SK-N-SH treated with all-trans-retinoic acid at 6 μM for 48 hours (cell line): ENCODE data around the gene TMUB1.

Source experiments
- ATAC-seq: fragments of 200-7000 bp; cut with Tn5 transposase; 3 replicates; pipeline ENCODE4 v1.9.1; 2020; ENCODE audit warnings: mild to moderate bottlenecking, moderate library complexity
- ARNTL ChIP-seq: fragments of 450-650 bp; formaldehyde crosslinking; IDR thresholded peaks from 2 replicates; pipeline ENCODE4 v1.5.0; 2020; ENCODE audit warnings: low read depth, mild to moderate bottlenecking, moderate library complexity, borderline replicate concordance
- BACH2 ChIP-seq: fragments of 250-450 bp; sonication (Bioruptor Pico); IDR thresholded peaks from 2 replicates; pipeline ENCODE4 v1.9.0; 2021; ENCODE audit warnings: mild to moderate bottlenecking, borderline replicate concordance
- CREB5 ChIP-seq: fragments of 250-450 bp; sonication (Bioruptor Pico); IDR thresholded peaks from 2 replicates; pipeline ENCODE4 v1.5.1; 2020; ENCODE audit warnings: low read depth, mild to moderate bottlenecking, moderate library complexity
- CSRNP3 ChIP-seq: fragments of 250-450 bp; sonication (Bioruptor Pico); IDR thresholded peaks from 2 replicates; pipeline ENCODE4 v1.5.1; 2021; ENCODE audit warnings: mild to moderate bottlenecking, moderate library complexity
- ESRRG ChIP-seq: fragments of 250-450 bp; sonication (Bioruptor Pico); IDR thresholded peaks from 2 replicates; pipeline ENCODE4 v1.6.1; 2021; ENCODE audit warnings: mild to moderate bottlenecking
- GLIS3 ChIP-seq: fragments of 250-450 bp; sonication (Bioruptor Pico); IDR thresholded peaks from 2 replicates; pipeline ENCODE4 v1.5.0; 2020; ENCODE audit warnings: mild to moderate bottlenecking, moderate library complexity
- ISL1 ChIP-seq: fragments of 250-450 bp; sonication (Bioruptor Pico); IDR thresholded peaks from 2 replicates; pipeline ENCODE4 v2.1.2; 2022; ENCODE audit warnings: mild to moderate bottlenecking, moderate library complexity
- OSR1 ChIP-seq: fragments of 250-450 bp; sonication (Bioruptor Pico); IDR thresholded peaks from 2 replicates; pipeline ENCODE4 v1.8.0; 2022; ENCODE audit warnings: moderate library complexity, mild to moderate bottlenecking, inconsistent platforms
- PPARA ChIP-seq: fragments of 250-450 bp; sonication (Bioruptor Pico); IDR thresholded peaks from 2 replicates; pipeline ENCODE4 v1.5.0; 2020; ENCODE audit warnings: mild to moderate bottlenecking, borderline replicate concordance
- SNAI2 ChIP-seq: fragments of 250-450 bp; sonication (Bioruptor Pico); IDR thresholded peaks from 2 replicates; pipeline ENCODE4 v1.5.0; 2020; ENCODE audit warnings: mild to moderate bottlenecking, moderate library complexity
- TCF4 ChIP-seq: fragments of 250-450 bp; sonication (Bioruptor Pico); IDR thresholded peaks from 2 replicates; pipeline ENCODE4 v1.8.0; 2021; ENCODE audit warnings: mild to moderate bottlenecking, moderate library complexity, borderline replicate concordance
- TOX ChIP-seq: fragments of 250-450 bp; sonication (Bioruptor Pico); IDR thresholded peaks from 2 replicates; pipeline ENCODE4 v1.8.0; 2021; ENCODE audit warnings: mild to moderate bottlenecking, moderate library complexity, borderline replicate concordance
- TSHZ2 ChIP-seq: fragments of 250-450 bp; sonication (Bioruptor Pico); IDR thresholded peaks from 2 replicates; pipeline ENCODE4 v1.5.0; 2020; ENCODE audit warnings: mild to moderate bottlenecking, moderate library complexity
- ZC3H10 ChIP-seq: fragments of 250-450 bp; sonication (Bioruptor Pico); IDR thresholded peaks from 2 replicates; pipeline ENCODE4 v1.5.1; 2021; ENCODE audit warnings: mild to moderate bottlenecking, moderate library complexity
- ZFP3 ChIP-seq: fragments of 250-450 bp; sonication (Bioruptor Pico); IDR thresholded peaks from 2 replicates; pipeline ENCODE4 v1.5.0; 2020; ENCODE audit warnings: mild to moderate bottlenecking, moderate library complexity
- ZFP30 ChIP-seq: fragments of 450-650 bp; formaldehyde crosslinking; IDR thresholded peaks from 2 replicates; pipeline ENCODE4 v1.5.0; 2022; ENCODE audit warnings: mild to moderate bottlenecking, moderate library complexity
- ZNF565 ChIP-seq: fragments of 450-650 bp; formaldehyde crosslinking; conservative IDR thresholded peaks from 2 replicates; pipeline ENCODE4 v1.5.0; 2020; ENCODE audit warnings: low read depth, mild to moderate bottlenecking, moderate library complexity
- ZNF70 ChIP-seq: fragments of 450-650 bp; formaldehyde crosslinking; IDR thresholded peaks from 2 replicates; pipeline ENCODE4 v1.5.0; 2020; ENCODE audit warnings: mild to moderate bottlenecking, moderate library complexity
- TF ChIP-seq, protein P1 (sequence below): fragments of 250-450 bp; sonication (Bioruptor Pico); IDR thresholded peaks from 2 replicates; pipeline ENCODE4 v1.8.0; 2021; ENCODE audit warnings: low read depth, mild to moderate bottlenecking, moderate library complexity, borderline replicate concordance

Gene TMUB1

GRCh38 chr7:151091003-151091402 lies 7.7 kb upstream of the TMUB1 start:
- no peak for ATAC-seq

GRCh38 chr7:151089893-151090730 lies 6.8 kb upstream of the TMUB1 start:
- TF ChIP-seq ZNF70 (CRISPR knock-in tag) (peak; percentile 86), ZFP3 (CRISPR knock-in tag) (no peak)
- no peak for ATAC-seq

More at GRCh38 chr7:151091003-151091402, 7.7 kb upstream of the TMUB1 start:
- TF ChIP-seq ZC3H10 (CRISPR knock-in tag) (no peak), TOX (CRISPR knock-in tag) (no peak), CREB5 (CRISPR knock-in tag) (no peak), SNAI2 (CRISPR knock-in tag) (no peak), BACH2 (CRISPR knock-in tag) (no peak), ZFP30 (CRISPR knock-in tag) (no peak), TSHZ2 (no peak), ZNF70 (CRISPR knock-in tag) (no peak), TCF4 (CRISPR knock-in tag) (no peak), GLIS3 (CRISPR knock-in tag) (no peak), CSRNP3 (CRISPR knock-in tag) (no peak), ZFP3 (CRISPR knock-in tag) (no peak)

DNA sequence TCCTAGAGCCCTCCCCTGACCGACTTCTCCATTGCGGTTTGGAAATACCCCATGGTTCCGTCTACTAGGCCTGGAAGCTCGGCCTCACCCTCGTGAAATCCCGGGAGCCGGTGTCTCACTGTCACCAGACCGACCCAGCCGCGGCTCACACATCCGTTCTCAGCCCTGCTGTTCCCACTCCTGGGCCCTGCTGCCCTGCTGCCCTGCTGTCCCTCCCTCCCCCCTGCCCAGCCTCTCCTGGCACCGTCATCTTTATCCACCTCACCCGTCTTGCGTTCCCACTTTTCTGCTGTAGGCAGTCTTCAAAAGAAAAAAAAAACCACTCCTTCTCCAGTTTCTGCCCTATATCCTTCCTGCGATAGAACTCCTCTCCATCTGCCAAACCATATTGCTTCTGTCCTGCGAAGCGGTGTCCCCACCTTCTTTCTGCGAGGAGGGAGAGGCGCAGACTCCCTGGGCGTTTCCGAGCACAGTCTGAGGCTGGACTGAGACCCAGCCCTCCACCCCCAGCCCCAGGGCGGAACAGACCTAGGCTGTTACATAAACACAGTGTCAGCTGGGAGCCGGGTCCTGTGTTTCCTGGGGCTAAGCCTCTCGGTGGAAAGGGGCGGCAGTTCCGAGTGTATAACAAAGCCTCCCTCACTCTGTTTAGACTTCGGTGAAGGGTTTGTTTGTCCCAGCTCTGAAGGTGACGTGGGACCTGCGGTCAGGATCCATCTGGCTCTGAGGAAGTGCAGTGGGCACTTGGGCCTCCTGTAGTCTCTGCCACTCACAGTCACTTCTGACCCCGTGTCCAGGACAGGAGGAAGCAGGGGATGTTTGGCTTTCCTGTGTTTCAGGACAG lies 5.8 kb upstream of the TMUB1 start:
- ATAC-seq, result no peak
- TF ChIP-seq ZFP3 (CRISPR knock-in tag), result no peak
- TF ChIP-seq TOX (CRISPR knock-in tag), result no peak
- no peak for TF ChIP-seq GLIS3 (CRISPR knock-in tag)
- no peak for TF ChIP-seq ISL1 (CRISPR knock-in tag)
- TF ChIP-seq ESRRG (CRISPR knock-in tag), result no peak
- TF ChIP-seq, protein P1, sequence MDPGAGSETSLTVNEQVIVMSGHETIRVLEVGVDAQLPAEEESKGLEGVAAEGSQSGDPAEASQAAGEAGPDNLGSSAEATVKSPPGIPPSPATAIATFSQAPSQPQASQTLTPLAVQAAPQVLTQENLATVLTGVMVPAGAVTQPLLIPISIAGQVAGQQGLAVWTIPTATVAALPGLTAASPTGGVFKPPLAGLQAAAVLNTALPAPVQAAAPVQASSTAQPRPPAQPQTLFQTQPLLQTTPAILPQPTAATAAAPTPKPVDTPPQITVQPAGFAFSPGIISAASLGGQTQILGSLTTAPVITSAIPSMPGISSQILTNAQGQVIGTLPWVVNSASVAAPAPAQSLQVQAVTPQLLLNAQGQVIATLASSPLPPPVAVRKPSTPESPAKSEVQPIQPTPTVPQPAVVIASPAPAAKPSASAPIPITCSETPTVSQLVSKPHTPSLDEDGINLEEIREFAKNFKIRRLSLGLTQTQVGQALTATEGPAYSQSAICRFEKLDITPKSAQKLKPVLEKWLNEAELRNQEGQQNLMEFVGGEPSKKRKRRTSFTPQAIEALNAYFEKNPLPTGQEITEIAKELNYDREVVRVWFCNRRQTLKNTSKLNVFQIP (CRISPR knock-in tag), result no peak
- TF ChIP-seq OSR1 (CRISPR knock-in tag), result no peak
- TF ChIP-seq ZNF70 (CRISPR knock-in tag), result no peak
- TF ChIP-seq ZNF565 (CRISPR knock-in tag), result no peak
- TF ChIP-seq PPARA (CRISPR knock-in tag), result no peak
- TF ChIP-seq SNAI2 (CRISPR knock-in tag), result no peak
- TF ChIP-seq BACH2 (CRISPR knock-in tag), result no peak
- no peak for TF ChIP-seq ARNTL
